Right lobe of liver (tissue), 4 donors: ENCODE measurements around the gene LHX2.

ENCODE experiments used
- POLR2A ChIP-seq: fragments of 450-650 bp; IDR thresholded peaks from one replicate; pipeline ENCODE4 v1.6.1; 2017; ENCODE audit warnings: antibody characterized with exemption, mild to moderate bottlenecking
- TF ChIP-seq, protein P1 (sequence below), 4 donors: fragments of 200-600 bp in 3 of 4; fragments of 450-650 bp in 1 of 4; IDR thresholded peaks; one replicate each; pipeline versions ENCODE4 v1.5.1 to v1.8.0; 2016 to 2022; ENCODE audit warnings: antibody characterized with exemption in 4 of 4, mild to moderate bottlenecking in 2 of 4
- donor health status: DM: no; HTN: no; CAD: no.
- donor health status: DM: no; HTN: no; CAD: no.
- donor health status: DM: no; HTN: yes; CAD: no.

DNA sequence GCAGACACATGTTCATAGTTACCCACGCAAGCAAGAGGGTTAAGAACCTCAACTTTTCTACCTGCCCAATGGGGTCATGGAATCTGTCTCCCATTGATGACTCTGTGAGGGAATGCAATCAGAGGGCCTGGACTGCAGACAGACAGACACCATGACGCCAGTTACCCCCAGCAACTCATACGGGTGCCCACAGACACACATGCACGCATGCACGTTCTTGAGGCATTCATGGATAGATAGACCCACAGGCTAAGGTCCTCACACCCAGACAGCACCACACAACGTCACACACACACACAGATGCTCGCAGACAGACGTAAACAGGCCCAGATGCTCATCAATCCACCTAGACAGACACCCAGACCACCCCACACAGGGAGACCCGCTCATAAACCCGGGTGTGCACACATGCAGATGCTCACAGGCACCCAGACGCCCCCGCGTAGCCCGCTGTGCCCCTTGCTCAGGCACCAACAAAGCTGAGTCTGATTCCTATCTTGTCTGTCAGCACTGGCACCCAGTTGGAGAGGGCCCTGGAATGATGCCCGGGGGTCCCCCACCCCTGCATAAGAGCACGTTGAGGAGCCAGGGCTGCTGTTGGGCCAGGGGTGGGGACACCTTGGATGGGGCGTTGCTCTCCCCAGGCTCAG, 23.6 kb downstream of the LHX2 start:
- no peak for TF ChIP-seq POLR2A
- TF ChIP-seq, protein P1, sequence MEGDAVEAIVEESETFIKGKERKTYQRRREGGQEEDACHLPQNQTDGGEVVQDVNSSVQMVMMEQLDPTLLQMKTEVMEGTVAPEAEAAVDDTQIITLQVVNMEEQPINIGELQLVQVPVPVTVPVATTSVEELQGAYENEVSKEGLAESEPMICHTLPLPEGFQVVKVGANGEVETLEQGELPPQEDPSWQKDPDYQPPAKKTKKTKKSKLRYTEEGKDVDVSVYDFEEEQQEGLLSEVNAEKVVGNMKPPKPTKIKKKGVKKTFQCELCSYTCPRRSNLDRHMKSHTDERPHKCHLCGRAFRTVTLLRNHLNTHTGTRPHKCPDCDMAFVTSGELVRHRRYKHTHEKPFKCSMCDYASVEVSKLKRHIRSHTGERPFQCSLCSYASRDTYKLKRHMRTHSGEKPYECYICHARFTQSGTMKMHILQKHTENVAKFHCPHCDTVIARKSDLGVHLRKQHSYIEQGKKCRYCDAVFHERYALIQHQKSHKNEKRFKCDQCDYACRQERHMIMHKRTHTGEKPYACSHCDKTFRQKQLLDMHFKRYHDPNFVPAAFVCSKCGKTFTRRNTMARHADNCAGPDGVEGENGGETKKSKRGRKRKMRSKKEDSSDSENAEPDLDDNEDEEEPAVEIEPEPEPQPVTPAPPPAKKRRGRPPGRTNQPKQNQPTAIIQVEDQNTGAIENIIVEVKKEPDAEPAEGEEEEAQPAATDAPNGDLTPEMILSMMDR (IDR thresholded peaks at IDR 0.05) = no peak
